Ovary (tissue), 9 donors: ENCODE results near the gene RPL15. TPM values are rescaled to one million over a fixed set of nuclear protein-coding genes. Genes with fewer than 3 reads are reported as not detected.

ENCODE experiments used
- DNase-seq, 5 donors: peaks; one replicate each; pipeline ENCODE4 v3.0.0-alpha.2; 2019 to 2020
- H3K27ac ChIP-seq, 2 donors: fragments of 200-600 bp; one replicate each; pipeline versions ENCODE4 v1.5.1 to v1.8.0; 2019 to 2022
- H3K27me3 ChIP-seq: fragments of 200-600 bp; one replicate; pipeline ENCODE4 v1.8.0; 2022
- H3K36me3 ChIP-seq: fragments of 200-600 bp; sonication (generic); one replicate; pipeline ENCODE4 v1.5.1; 2019
- H3K4me1 ChIP-seq: one replicate; pipeline ENCODE4 v1.8.1; 2013; ENCODE audit warnings: mild to moderate bottlenecking, moderate library complexity; ENCODE audit not compliant: insufficient read depth
- H3K4me3 ChIP-seq: fragments of 200-600 bp; sonication (generic); one replicate; pipeline ENCODE4 v1.5.1; 2017
- H3K9me3 ChIP-seq, 2 donors: fragments of 200-600 bp in 1 of 2; sonication (generic) in 1 of 2; one replicate each; pipeline versions ENCODE4 v1.5.1 to v1.8.1; 2013 to 2019; ENCODE audit warnings: mild to moderate bottlenecking in 1 of 2, moderate library complexity in 1 of 2
- EP300 ChIP-seq: sonication (generic); formaldehyde crosslinking; IDR thresholded peaks from one replicate; pipeline ENCODE4 v1.6.1; 2017; ENCODE audit warnings: antibody characterized with exemption
- POLR2A ChIP-seq: fragments of 450-650 bp; IDR thresholded peaks from one replicate; pipeline ENCODE4 v1.6.1; 2017; ENCODE audit warnings: antibody characterized with exemption, mild to moderate bottlenecking, moderate library complexity
- WGBS, 3 donors: extraction: QIAGEN DNeasy Blood & Tissue Kit in 1 of 3; methylation state at CpG; one replicate each; pipeline versions ENCODE4 v1.1.5 to v1.1.7; 2013 to 2017; 5-methylcytosine and 5-hydroxymethylcytosine counted together
- intact Hi-C, 4 donors: fragments of 100-400 bp; cut with DNase I; formaldehyde crosslinking; loops; one replicate each; pipeline versions ENCODE4 v1.11.0 to v1.15.1; 2022 to 2023
- polyA plus RNA-seq, 2 donors: library from polyadenylated mRNA; stranded (reverse); fragments of 200-250 nt in 1 of 2; fragments of 350-450 nt in 1 of 2; fragmentation: Illumina TruSeq in 1 of 2; extraction: RNeasy Lipid Tissue Mini Kit (QIAGEN cat#74804) in 1 of 2; gene quantifications; one replicate each; pipeline ENCODE4 v1.2.3, GENCODE V29; 2013 to 2014
- total RNA-seq, 7 donors: library from RNA; depleted of rRNA in 2 of 7; stranded (reverse); fragments of >200 nt in 2 of 7; fragmentation: NEBNext Ultra II Directional in 3 of 7; extraction: Animal tissue kit (Norgen Biotek cat#: 25700) in 3 of 7; gene quantifications; one replicate each; pipeline versions ENCODE4 v1.1.0 to v1.2.4, GENCODE V29; 2016 to 2023
- TF ChIP-seq, protein P1 (sequence below), 3 donors: fragments of 450-650 bp in 2 of 3; fragments of 200-600 bp in 1 of 3; IDR thresholded peaks; one replicate each; pipeline versions ENCODE4 v1.5.1 to v1.8.0; 2016 to 2022; ENCODE audit warnings: antibody characterized with exemption in 3 of 3, mild to moderate bottlenecking in 1 of 3
- donor health status: DM: no; HTN: no; CAD: no; lungs with moderate emphysema.
- donor health status: DM: no; HTN: no; CAD: no.
- donor health status: Bipolar disorder and iron deficiency.
- donor health status: DM: yes; HTN: yes; CAD: no.
- donor health status: DM: no; HTN: no; CAD: no.
- donor health status: DM: yes; HTN: yes; CAD: no.

Gene RPL15
- total and polyA plus RNA-seq, 9 donors: 3,013 to 6,966 (median 4,015) TPM

- no peaks in the 10 kb centered on the region for H3K36me3 ChIP-seq
- 87 to 89% (median 88%) methylated on average over 8 of the region's 8 CpGs for WGBS, 3 donors
Observed at GRCh38 chr3:23894254-23895061, 22.5 kb upstream of the RPL15 start.

DNA sequence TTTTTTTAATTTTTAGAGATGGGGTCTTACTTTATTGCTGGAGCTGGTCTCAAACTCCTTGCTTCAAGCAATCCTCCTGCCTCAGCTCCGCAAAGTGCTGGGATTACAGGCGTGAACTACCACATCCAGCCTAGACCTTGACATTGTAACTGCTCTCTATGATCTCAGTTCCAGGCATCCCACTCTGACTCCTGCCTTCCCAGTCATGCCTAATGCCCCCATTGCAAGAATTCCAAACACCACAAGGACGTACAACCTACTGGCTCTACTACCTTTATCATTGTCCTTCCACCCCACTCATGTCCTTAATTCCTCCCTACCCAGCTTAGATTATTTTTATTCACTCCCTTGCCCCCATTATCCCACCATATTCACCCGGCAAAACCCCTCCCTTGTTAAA, 21.8 kb upstream of the RPL15 start:
- Histone ChIP-seq H3K27me3 (no peaks in the 10 kb centered on the region), H3K4me1 (no peaks in the 10 kb centered on the region), H3K9me3 (no peaks in the 10 kb centered on the region), H3K4me3 (no peak overlapping the region), H3K36me3 (no peaks in the 10 kb centered on the region), H3K27ac (no peak overlapping the region)
- intact Hi-C loops: loop anchor here in 1 of 4 donors (10.0 kb wide), 1 partner anchor 340 kb away; no protein-coding TSS in a partner anchor
- DNase-seq: no peak
- 94 to 95% (median 94%) methylated on average over 4 of the region's 4 CpGs for WGBS, 3 donors
- no peak for TF ChIP-seq POLR2A
- TF ChIP-seq, protein P1, sequence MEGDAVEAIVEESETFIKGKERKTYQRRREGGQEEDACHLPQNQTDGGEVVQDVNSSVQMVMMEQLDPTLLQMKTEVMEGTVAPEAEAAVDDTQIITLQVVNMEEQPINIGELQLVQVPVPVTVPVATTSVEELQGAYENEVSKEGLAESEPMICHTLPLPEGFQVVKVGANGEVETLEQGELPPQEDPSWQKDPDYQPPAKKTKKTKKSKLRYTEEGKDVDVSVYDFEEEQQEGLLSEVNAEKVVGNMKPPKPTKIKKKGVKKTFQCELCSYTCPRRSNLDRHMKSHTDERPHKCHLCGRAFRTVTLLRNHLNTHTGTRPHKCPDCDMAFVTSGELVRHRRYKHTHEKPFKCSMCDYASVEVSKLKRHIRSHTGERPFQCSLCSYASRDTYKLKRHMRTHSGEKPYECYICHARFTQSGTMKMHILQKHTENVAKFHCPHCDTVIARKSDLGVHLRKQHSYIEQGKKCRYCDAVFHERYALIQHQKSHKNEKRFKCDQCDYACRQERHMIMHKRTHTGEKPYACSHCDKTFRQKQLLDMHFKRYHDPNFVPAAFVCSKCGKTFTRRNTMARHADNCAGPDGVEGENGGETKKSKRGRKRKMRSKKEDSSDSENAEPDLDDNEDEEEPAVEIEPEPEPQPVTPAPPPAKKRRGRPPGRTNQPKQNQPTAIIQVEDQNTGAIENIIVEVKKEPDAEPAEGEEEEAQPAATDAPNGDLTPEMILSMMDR (IDR thresholded peaks at IDR 0.05): no peak
- no peak for TF ChIP-seq EP300

More at GRCh38 chr3:23894254-23895061, 22.5 kb upstream of the RPL15 start:
- H3K27ac ChIP-seq: no peak overlapping the region
- H3K9me3 ChIP-seq: no peaks in the 10 kb centered on the region
- no peak overlapping the region for H3K4me3 ChIP-seq
- no peaks in the 10 kb centered on the region for H3K4me1 ChIP-seq
- no peak for TF ChIP-seq EP300
- TF ChIP-seq, protein P1 (IDR thresholded peaks at IDR 0.05): no peak
- no peak for TF ChIP-seq POLR2A
- H3K27me3 ChIP-seq: no peaks in the 10 kb centered on the region
- intact Hi-C loops: loop anchor here in 1 of 4 donors (10.0 kb wide), 1 partner anchor 340 kb away; no protein-coding TSS in a partner anchor
- no peak for DNase-seq

DNA sequence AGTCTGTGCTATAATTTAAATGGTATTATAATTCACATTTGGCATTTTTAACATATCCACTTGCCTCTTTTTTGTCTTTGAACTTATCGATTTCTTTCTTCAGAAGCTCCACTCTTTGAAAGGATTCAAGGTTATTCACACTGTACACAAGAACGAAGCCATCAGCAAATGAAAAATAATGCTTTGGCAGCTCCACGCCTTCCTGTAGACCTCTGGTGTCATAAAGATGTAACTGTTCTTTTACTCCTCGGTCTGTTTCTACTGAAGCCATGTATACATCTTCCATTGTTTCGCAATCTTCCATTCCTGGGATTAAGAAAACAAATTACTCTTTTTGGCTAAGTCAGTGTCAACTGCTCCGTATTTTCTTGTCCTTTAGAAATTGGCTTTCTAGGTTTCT, 16.2 kb upstream of the RPL15 start:
- Histone ChIP-seq H3K27ac (no peak overlapping the region), H3K4me1 (no peaks in the 10 kb centered on the region), H3K9me3 (no peaks in the 10 kb centered on the region), H3K36me3 (no peaks in the 10 kb centered on the region), H3K4me3 (no peak overlapping the region), H3K27me3 (no peaks in the 10 kb centered on the region)
- WGBS, 3 donors: 30 to 52% (median 41%) methylated on average over 6 of the region's 6 CpGs
- TF ChIP-seq, protein P1 (IDR thresholded peaks at IDR 0.05): no peak
- TF ChIP-seq EP300: no peak
- no peak for TF ChIP-seq POLR2A
- intact Hi-C loops: loop anchor here in 1 of 4 donors (10.0 kb wide), 1 partner anchor 334 kb away; no protein-coding TSS in a partner anchor
- DNase-seq: no peak

GRCh38 chr3:23904545-23904944, 12.4 kb upstream of the RPL15 start:
- no peaks in the 10 kb centered on the region for H3K36me3 ChIP-seq
- H3K27ac ChIP-seq: no peak overlapping the region
- no peaks in the 10 kb centered on the region for H3K27me3 ChIP-seq
- no peaks in the 10 kb centered on the region for H3K4me1 ChIP-seq
- TF ChIP-seq POLR2A (no peak), EP300 (no peak)
- TF ChIP-seq, protein P1 (IDR thresholded peaks at IDR 0.05): no peak
- no peak overlapping the region for H3K4me3 ChIP-seq
- intact Hi-C loops: loop anchor here in 1 of 4 donors (10.0 kb wide), 1 partner anchor 330 kb away; no protein-coding TSS in a partner anchor
- no peaks in the 10 kb centered on the region for H3K9me3 ChIP-seq
- no peak for DNase-seq
